CD14-positive monocyte (primary cell): ENCODE results near the gene NR2F2. TPM values are rescaled to one million over a fixed set of nuclear protein-coding genes. Genes with fewer than 3 reads are reported as not detected.
A peak's percentile ranks its signal among the peaks of the same experiment; 100 is the strongest.

Source experiments
- DNase-seq, 3 donors: peaks; one replicate each; pipeline ENCODE4 v3.0.0-alpha.2; 2011 to 2022
- H2AFZ ChIP-seq: 2 replicates; pipeline ENCODE4 v1.6.0; 2012; ENCODE audit warnings: mild to moderate bottlenecking, low read depth, low read length, inconsistent platforms; ENCODE audit not compliant: insufficient read depth, poor library complexity, severe bottlenecking
- H3K27ac ChIP-seq, 2 donors: 1 replicate in 1 of 2; 2 replicates in 1 of 2; pipeline ENCODE4 v1.5.1; 2012 to 2013; ENCODE audit warnings: low read length in 2 of 2, control low read depth in 1 of 2, inconsistent platforms in 1 of 2, low read depth in 1 of 2, mild to moderate bottlenecking in 1 of 2
- H3K27me3 ChIP-seq, 2 donors: one replicate each; pipeline versions ENCODE4 v1.6.0 to v1.6.1; 2011 to 2013; ENCODE audit warnings: low read length in 2 of 2; ENCODE audit not compliant: control insufficient read depth in 2 of 2, insufficient read depth in 2 of 2
- H3K36me3 ChIP-seq, 2 donors: replicated peaks in 1 of 2; 1 replicate in 1 of 2; 2 replicates in 1 of 2; pipeline versions ENCODE4 v1.5.1 to v1.6.1; 2012 to 2013; ENCODE audit warnings: low read length in 2 of 2, control low read depth in 1 of 2, inconsistent platforms in 1 of 2, mild to moderate bottlenecking in 1 of 2; ENCODE audit not compliant: insufficient read depth in 2 of 2, control insufficient read depth in 1 of 2
- H3K4me1 ChIP-seq, 2 donors: 1 replicate in 1 of 2; 2 replicates in 1 of 2; pipeline versions ENCODE4 v1.5.1 to v1.6.1; 2012 to 2013; ENCODE audit warnings: low read length in 2 of 2, control low read depth in 1 of 2, inconsistent platforms in 1 of 2, mild to moderate bottlenecking in 1 of 2, moderate library complexity in 1 of 2; ENCODE audit not compliant: insufficient read depth in 2 of 2, control insufficient read depth in 1 of 2
- H3K4me2 ChIP-seq: replicated peaks from 2 replicates; pipeline ENCODE3; 2012; ENCODE audit warnings: low read length, moderate library complexity, mild to moderate bottlenecking; ENCODE audit not compliant: poor library complexity, severe bottlenecking; ENCODE audit errors: extremely low read depth
- H3K4me3 ChIP-seq, 3 experiments: fragments of 200-600 bp in 1 of 3; sonication (generic) in 1 of 3; replicated peaks in 1 of 3; 1 replicate in 2 of 3; 2 replicates in 1 of 3; pipeline ENCODE4 v1.5.1; 2011 to 2013; ENCODE audit warnings: low read length in 3 of 3, mild to moderate bottlenecking in 3 of 3, control low read depth in 2 of 3, low read depth in 2 of 3, inconsistent platforms in 1 of 3, moderate library complexity in 1 of 3
- H3K79me2 ChIP-seq: 2 replicates; pipeline ENCODE4 v1.6.0; 2012; ENCODE audit warnings: mild to moderate bottlenecking, control low read depth, inconsistent platforms, low read length, moderate library complexity; ENCODE audit not compliant: insufficient read depth
- H3K9ac ChIP-seq: 2 replicates; pipeline ENCODE4 v1.6.0; 2017; ENCODE audit warnings: low read length, mild to moderate bottlenecking; ENCODE audit not compliant: insufficient read depth, poor library complexity, severe bottlenecking
- H3K9me3 ChIP-seq, 2 donors: replicated peaks in 1 of 2; 1 replicate in 1 of 2; 2 replicates in 1 of 2; pipeline versions ENCODE4 v1.5.1 to v1.6.1; 2012 to 2013; ENCODE audit warnings: low read length in 2 of 2, control low read depth in 1 of 2; ENCODE audit not compliant: control insufficient read depth in 1 of 2, insufficient read depth in 1 of 2
- H4K20me1 ChIP-seq: 2 replicates; pipeline ENCODE4 v1.6.0; 2012; ENCODE audit warnings: mild to moderate bottlenecking, low read length, control low read depth, moderate library complexity; ENCODE audit not compliant: insufficient read depth
- H3K27ac Mint-ChIP-seq, 7 donors: one replicate each; pipeline ENCODE4 v1.8.0; 2020; ENCODE audit warnings: mild to moderate bottlenecking in 7 of 7, mixed read lengths in 7 of 7, moderate library complexity in 6 of 7, inconsistent platforms in 2 of 7
- H3K27me3 Mint-ChIP-seq, 3 donors: one replicate each; pipeline ENCODE4 v1.8.0; 2021 to 2022; ENCODE audit warnings: low read depth in 3 of 3, mild to moderate bottlenecking in 3 of 3, mixed read lengths in 3 of 3, moderate library complexity in 3 of 3, inconsistent platforms in 1 of 3
- H3K36me3 Mint-ChIP-seq, 2 donors: one replicate each; pipeline ENCODE4 v1.8.0; 2020; ENCODE audit warnings: mixed read lengths in 2 of 2, inconsistent platforms in 1 of 2, mild to moderate bottlenecking in 1 of 2
- H3K4me1 Mint-ChIP-seq: one replicate; pipeline ENCODE4 v1.8.0; 2020; ENCODE audit warnings: mild to moderate bottlenecking, mixed read lengths
- H3K4me3 Mint-ChIP-seq, 2 donors: one replicate each; pipeline ENCODE4 v1.8.0; 2020; ENCODE audit warnings: mild to moderate bottlenecking in 2 of 2, mixed read lengths in 2 of 2, moderate library complexity in 1 of 2
- H3K9me3 Mint-ChIP-seq, 7 donors: one replicate each; pipeline ENCODE4 v1.8.0; 2020 to 2022; ENCODE audit warnings: mixed read lengths in 7 of 7, mild to moderate bottlenecking in 6 of 7, moderate library complexity in 6 of 7, inconsistent platforms in 2 of 7
- CTCF ChIP-seq: fragments of 200-600 bp; IDR thresholded peaks from one replicate; pipeline ENCODE4 v1.8.0; 2022; ENCODE audit warnings: antibody characterized with exemption, mild to moderate bottlenecking
- WGBS: methylation state at CpG from one replicate; pipeline ENCODE4 v1.1.5; 2013; ENCODE audit warnings: missing lambda C conversion rate; ENCODE audit not compliant: insufficient coverage; 5-methylcytosine and 5-hydroxymethylcytosine counted together
- intact Hi-C, 2 donors: fragments of 100-400 bp; cut with micrococcal nuclease; formaldehyde crosslinking; loops; one replicate each; pipeline versions ENCODE4 v1.15.0 to v1.15.1; 2023
- polyA minus RNA-seq: library from RNA; depleted of rRNA, polyadenylated mRNA; stranded (reverse); fragments of >200 nt; gene quantifications from 2 replicates; pipeline ENCODE4 v1.2.3, GENCODE V29; 2012
- polyA plus RNA-seq, 3 donors: library from polyadenylated mRNA; depleted of rRNA in 1 of 3; unstranded in 2 of 3; stranded (reverse) in 1 of 3; fragments of 300-500 nt in 2 of 3; fragments of >200 nt in 1 of 3; fragmentation: Illumina TruSeq in 2 of 3; gene quantifications; 1 replicate in 2 of 3; 2 replicates in 1 of 3; pipeline ENCODE4 v1.2.3, GENCODE V29; 2012 to 2021
- total RNA-seq, 12 experiments: library from RNA in 1 of 12; stranded (reverse) in 1 of 12; fragments of 120-200 nt in 1 of 12; gene quantifications; one replicate each; pipeline ENCODE4 v1.2.4 and lab custom pipeline; 2013 to 2026; ENCODE audit warnings: mixed read lengths in 6 of 12, inconsistent platforms in 1 of 12

Gene NR2F2
- total RNA-seq (2013) = 0.06 TPM
- polyA plus RNA-seq (not detected), polyA minus RNA-seq (0.72 TPM in 1 of 2 replicates, not detected in the other), total RNA-seq (lab: John Stamatoyannopoulos, UW) (0 to 3.7 (median 0.08) reads per million in 11 experiments)

- peaks cover 15 to 61% (median 46%) of the 10 kb centered on the region in 7 donors for H3K9me3 Mint-ChIP-seq
- Histone ChIP-seq H3K9ac (no peak within 1 kb of the TSS), H3K4me2 (peak within 1 kb of the TSS; percentile 77), H3K4me1 (peaks cover 14 to 28% of the 10 kb centered on the region in 2 donors), H3K27me3 (peaks cover 77 to 93% of the 10 kb centered on the region in 2 donors), H3K27ac (no peak within 1 kb of the TSS), H2AFZ (peak within 1 kb of the TSS; percentile 50), H3K9me3 (peaks cover 15 to 63% of the 10 kb centered on the region in 2 donors), H3K4me3 (peak within 1 kb of the TSS; percentile 22 to 72 (median 47)), H3K79me2 (no peaks in the 10 kb centered on the region), H3K36me3 (no peaks in the 10 kb centered on the region), H4K20me1 (no peaks in the 10 kb centered on the region)
- whole genome bisulfite sequencing = under 1% methylated on average over 73 of the region's 78 CpGs
- peaks cover 18 to 22% of the 10 kb centered on the region in 2 donors for H3K36me3 Mint-ChIP-seq
- H3K4me1 Mint-ChIP-seq = peaks cover 30% of the 10 kb centered on the region
- no peak for TF ChIP-seq CTCF
- peak within 1 kb of the TSS in 1 of 7 donors; percentile 38 for H3K27ac Mint-ChIP-seq
- peaks cover 59 to 92% (median 92%) of the 10 kb centered on the region in 3 donors for H3K27me3 Mint-ChIP-seq
- DNase-seq = peak; percentile 65 to 78 (median 69)
- intact Hi-C loops = no loop called here
- H3K4me3 Mint-ChIP-seq = peak within 1 kb of the TSS; percentile 85 to 98
These were observed at the start of gene NR2F2 for GRCh38 chr15:96330450-96331143. Gene NR2F2 (plus strand): TSS chr15:96330700. CDS start chr15:96332106, 1,406 bp downstream.

- no peaks in the 10 kb centered on the region for H3K36me3 Mint-ChIP-seq
- peaks cover 2 to 3% (median 2%) of the 10 kb centered on the region in 3 donors for H3K27me3 Mint-ChIP-seq
- no peak overlapping the region for H3K9ac ChIP-seq
- H3K4me2 ChIP-seq = no peak overlapping the region
- H3K4me1 ChIP-seq = no peaks in the 10 kb centered on the region
- H4K20me1 ChIP-seq = no peaks in the 10 kb centered on the region
- DNase-seq = no peak
- TF ChIP-seq CTCF = no peak
- intact Hi-C loops = no loop called here
- WGBS = 85% methylated on average over 11 of the region's 11 CpGs
- peak overlapping the region in 1 of 2 donors; percentile 3 for H3K4me3 Mint-ChIP-seq
- H3K27ac Mint-ChIP-seq = no peak overlapping the region
- H3K9me3 ChIP-seq = peaks cover 6 to 12% of the 10 kb centered on the region in 2 donors
- peaks cover 13 to 23% (median 20%) of the 10 kb centered on the region in 7 donors for H3K9me3 Mint-ChIP-seq
- H3K27ac ChIP-seq = no peak overlapping the region
- no peaks in the 10 kb centered on the region for H3K4me1 Mint-ChIP-seq
- no peak overlapping the region for H3K4me3 ChIP-seq
- H3K79me2 ChIP-seq = no peaks in the 10 kb centered on the region
- no peaks in the 10 kb centered on the region for H3K27me3 ChIP-seq
- no peak overlapping the region for H2AFZ ChIP-seq
- no peaks in the 10 kb centered on the region for H3K36me3 ChIP-seq
These were observed 45.2 kb upstream of the NR2F2 start for GRCh38 chr15:96285305-96285704.
